KMS-11 (cell line): Measurements from ENCODE around the gene TUBA1C.
"Not testable (repeated sequence)": the region's sequence is repeated elsewhere in the genome, so short reads cannot be mapped to it uniquely, and the experiment has no call there.

Experiments used
- H2AFZ ChIP-seq: fragments of 200-600 bp; sonication (generic); 2 replicates; pipeline ENCODE4 v1.6.1; 2016; ENCODE audit warnings: antibody characterized with exemption, mixed run types, low read depth
- H3K27ac ChIP-seq: fragments of 200-600 bp; sonication (generic); 2 replicates; pipeline ENCODE4 v1.6.1; 2016; ENCODE audit warnings: mild to moderate bottlenecking, mixed run types
- H3K27me3 ChIP-seq: fragments of 200-600 bp; sonication (generic); 2 replicates; pipeline ENCODE4 v1.6.1; 2017; ENCODE audit warnings: mild to moderate bottlenecking, low read depth, mixed run types, moderate library complexity; ENCODE audit not compliant: insufficient read depth
- H3K36me3 ChIP-seq: fragments of 200-600 bp; sonication (generic); 2 replicates; pipeline ENCODE4 v1.6.1; 2017; ENCODE audit warnings: mild to moderate bottlenecking, mixed run types; ENCODE audit not compliant: insufficient read depth
- H3K4me1 ChIP-seq: fragments of 200-600 bp; sonication (generic); 2 replicates; pipeline ENCODE4 v1.6.1; 2016; ENCODE audit warnings: mild to moderate bottlenecking, low read depth, mixed run types; ENCODE audit not compliant: poor library complexity, severe bottlenecking
- H3K4me2 ChIP-seq: fragments of 200-600 bp; sonication (generic); 2 replicates; pipeline ENCODE4 v1.7.0; 2016; ENCODE audit warnings: mild to moderate bottlenecking, mixed run types
- H3K4me3 ChIP-seq: fragments of 200-600 bp; sonication (generic); IDR thresholded peaks from 2 replicates; pipeline ENCODE4 v1.6.1; 2017; ENCODE audit warnings: low read depth, low read length, mixed read lengths; ENCODE audit not compliant: insufficient read depth
- H3K79me2 ChIP-seq: fragments of 200-600 bp; sonication (generic); 2 replicates; pipeline ENCODE4 v1.6.1; 2016; ENCODE audit warnings: low read depth, mixed run types; ENCODE audit not compliant: insufficient read depth
- H3K9ac ChIP-seq: fragments of 200-600 bp; sonication (generic); 2 replicates; pipeline ENCODE4 v1.6.1; 2016; ENCODE audit warnings: mild to moderate bottlenecking, mixed run types
- H4K20me1 ChIP-seq: fragments of 200-600 bp; sonication (generic); 2 replicates; pipeline ENCODE4 v1.6.1; 2016; ENCODE audit warnings: mild to moderate bottlenecking, mixed run types; ENCODE audit not compliant: insufficient read depth
- CTCF ChIP-seq: fragments of 200-600 bp; sonication (generic); conservative IDR thresholded peaks from 2 replicates; pipeline ENCODE4 v1.6.1; 2017; ENCODE audit warnings: low read depth, mild to moderate bottlenecking, antibody characterized with exemption, low read length, moderate library complexity, mixed read lengths

Gene TUBA1C

GRCh38 chr12:49251357-49251756 is 13.5 kb upstream of the TUBA1C start:
- Histone ChIP-seq H4K20me1 (no peaks in the 10 kb centered on the region), H3K79me2 (no peaks in the 10 kb centered on the region), H3K27ac (no peak overlapping the region), H3K9ac (no peak overlapping the region), H3K27me3 (no peaks in the 10 kb centered on the region), H3K4me3 (no peak overlapping the region), H3K4me1 (no peaks in the 10 kb centered on the region), H3K4me2 (no peak overlapping the region), H3K36me3 (no peaks in the 10 kb centered on the region), H2AFZ (no peak overlapping the region)
- TF ChIP-seq CTCF, result no peak

GRCh38 chr12:49253033-49253623 is 11.8 kb upstream of the TUBA1C start:
- Histone ChIP-seq H2AFZ (no peak overlapping the region), H3K27me3 (no peaks in the 10 kb centered on the region), H3K4me3 (no peak overlapping the region), H3K9ac (no peak overlapping the region), H4K20me1 (no peaks in the 10 kb centered on the region), H3K4me1 (no peaks in the 10 kb centered on the region), H3K36me3 (no peaks in the 10 kb centered on the region), H3K79me2 (no peaks in the 10 kb centered on the region), H3K4me2 (no peak overlapping the region), H3K27ac (no peak overlapping the region)
- TF ChIP-seq CTCF, result no peak

- not testable (repeated sequence) for H3K9ac ChIP-seq, H3K79me2 ChIP-seq, H3K4me3 ChIP-seq, H4K20me1 ChIP-seq, H3K36me3 ChIP-seq, H3K27ac ChIP-seq, H2AFZ ChIP-seq, H3K4me1 ChIP-seq, H3K4me2 ChIP-seq, H3K27me3 ChIP-seq
Measured at GRCh38 chr12:49255456-49255855, 9.4 kb upstream of the TUBA1C start.

DNA sequence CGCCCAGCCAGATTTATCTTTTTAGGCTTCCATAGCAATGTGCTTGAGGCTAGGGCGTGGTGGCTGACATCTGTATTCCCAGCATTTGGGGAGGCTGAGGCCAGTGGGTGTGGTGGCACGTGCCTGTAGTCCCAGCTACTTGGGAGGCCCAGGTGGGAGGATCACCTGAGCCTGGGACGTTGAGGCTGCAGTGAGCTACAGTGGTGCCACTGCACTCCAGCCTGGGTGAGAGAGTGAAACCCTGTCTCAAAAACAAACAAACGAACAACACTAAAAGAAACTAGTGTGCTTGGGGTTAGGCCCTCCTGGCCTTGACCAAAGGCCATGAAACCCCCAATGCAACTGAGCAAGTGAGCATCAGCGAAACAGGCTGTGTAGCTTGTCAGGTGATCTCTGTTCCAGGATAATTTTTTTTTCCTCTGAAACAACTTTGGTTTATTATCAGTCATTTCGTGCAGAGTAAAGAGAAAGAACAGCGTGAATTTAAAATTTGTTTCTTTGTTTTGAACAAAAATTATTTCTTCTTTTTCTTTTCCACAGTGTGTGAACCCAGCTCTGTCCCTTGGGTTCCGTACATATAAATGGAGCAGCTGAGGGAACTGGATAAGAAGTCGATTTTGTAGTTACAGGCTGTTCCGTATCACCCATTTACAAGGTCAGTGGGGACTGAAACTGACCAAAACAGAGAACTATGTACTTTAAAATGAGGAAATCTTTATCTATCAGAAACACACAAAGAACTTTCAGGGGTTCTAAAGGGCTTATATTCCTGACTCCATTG is 8.8 kb upstream of the TUBA1C start:
- Histone ChIP-seq H3K9ac (no peak overlapping the region), H3K4me1 (peaks cover 9% of the 10 kb centered on the region), H3K27ac (no peak overlapping the region), H4K20me1 (no peaks in the 10 kb centered on the region), H3K36me3 (no peaks in the 10 kb centered on the region), H3K4me2 (no peak overlapping the region), H3K4me3 (no peak overlapping the region), H2AFZ (no peak overlapping the region), H3K79me2 (no peaks in the 10 kb centered on the region), H3K27me3 (no peaks in the 10 kb centered on the region)
- no peak for TF ChIP-seq CTCF

GRCh38 chr12:49257508-49258184 is 7.2 kb upstream of the TUBA1C start:
- not testable (repeated sequence) for H3K27ac ChIP-seq, H3K27me3 ChIP-seq, H3K9ac ChIP-seq, H3K4me3 ChIP-seq, H2AFZ ChIP-seq, H3K4me2 ChIP-seq, H4K20me1 ChIP-seq, H3K79me2 ChIP-seq, H3K36me3 ChIP-seq
- H3K4me1 ChIP-seq, result peaks cover 13% of the 10 kb centered on the region
